Astrocyte of the spinal cord (primary cell): ENCODE results near the gene PPDPF.

Experiments
- DNase-seq: peaks from one replicate; pipeline ENCODE4 v3.0.0; 2011; ENCODE audit warnings: low read depth, low spot score
- H3K4me3 ChIP-seq: 2 replicates; pipeline ENCODE4 v1.5.1; 2011; ENCODE audit warnings: low read depth, mild to moderate bottlenecking, low read length, moderate library complexity
- in situ Hi-C: cut with HindIII; loops from 2 replicates; pipeline ENCODE4 v1.10.0; 2017; ENCODE audit warnings: low sequenced_read_pairs
- TF ChIP-seq, protein P1 (sequence below): IDR thresholded peaks from 2 replicates; pipeline ENCODE4 v1.5.1; 2012; ENCODE audit warnings: low read depth, mild to moderate bottlenecking, low read length, inconsistent platforms

Gene PPDPF

DNA sequence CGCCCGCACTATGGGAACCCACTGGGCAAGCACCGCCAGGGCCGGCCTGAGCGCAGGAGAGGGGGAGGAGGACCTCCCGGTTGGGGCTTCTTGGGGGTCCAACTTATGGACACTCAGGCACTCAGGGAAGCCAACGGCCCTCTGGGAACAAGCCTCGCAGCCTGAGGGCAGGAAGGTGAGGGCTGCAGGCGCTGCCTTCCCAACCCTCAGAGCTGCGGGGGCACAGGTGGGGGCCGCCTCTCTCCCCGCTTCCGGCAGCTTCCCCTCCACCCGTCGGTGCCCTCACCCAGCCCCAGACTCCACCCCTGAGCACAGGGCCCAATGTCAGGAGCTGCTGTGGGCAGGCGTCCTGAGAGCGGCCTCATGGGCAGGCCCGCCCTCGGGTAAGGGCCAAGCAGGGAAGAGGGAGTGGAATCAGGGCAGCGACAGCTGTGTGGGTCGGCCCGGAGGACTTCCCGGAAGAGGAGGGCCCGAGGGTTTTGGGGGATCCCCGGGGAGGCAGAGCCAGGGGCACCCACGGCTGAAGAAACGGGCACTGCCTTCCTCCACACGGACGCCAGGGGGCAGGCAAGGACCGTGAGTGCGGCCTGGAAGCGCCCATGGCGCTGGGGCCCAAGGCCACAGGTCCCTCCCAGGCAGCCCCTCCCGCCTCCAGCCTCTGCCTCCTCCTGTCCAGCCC lies 17.1 kb downstream of the PPDPF start:
- peak; percentile 80 for DNase-seq
- H3K4me3 ChIP-seq: peak overlapping the region; percentile 21
- TF ChIP-seq, protein P1, sequence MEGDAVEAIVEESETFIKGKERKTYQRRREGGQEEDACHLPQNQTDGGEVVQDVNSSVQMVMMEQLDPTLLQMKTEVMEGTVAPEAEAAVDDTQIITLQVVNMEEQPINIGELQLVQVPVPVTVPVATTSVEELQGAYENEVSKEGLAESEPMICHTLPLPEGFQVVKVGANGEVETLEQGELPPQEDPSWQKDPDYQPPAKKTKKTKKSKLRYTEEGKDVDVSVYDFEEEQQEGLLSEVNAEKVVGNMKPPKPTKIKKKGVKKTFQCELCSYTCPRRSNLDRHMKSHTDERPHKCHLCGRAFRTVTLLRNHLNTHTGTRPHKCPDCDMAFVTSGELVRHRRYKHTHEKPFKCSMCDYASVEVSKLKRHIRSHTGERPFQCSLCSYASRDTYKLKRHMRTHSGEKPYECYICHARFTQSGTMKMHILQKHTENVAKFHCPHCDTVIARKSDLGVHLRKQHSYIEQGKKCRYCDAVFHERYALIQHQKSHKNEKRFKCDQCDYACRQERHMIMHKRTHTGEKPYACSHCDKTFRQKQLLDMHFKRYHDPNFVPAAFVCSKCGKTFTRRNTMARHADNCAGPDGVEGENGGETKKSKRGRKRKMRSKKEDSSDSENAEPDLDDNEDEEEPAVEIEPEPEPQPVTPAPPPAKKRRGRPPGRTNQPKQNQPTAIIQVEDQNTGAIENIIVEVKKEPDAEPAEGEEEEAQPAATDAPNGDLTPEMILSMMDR: peak; percentile 95
- in situ Hi-C loops: no loop called here

DNA sequence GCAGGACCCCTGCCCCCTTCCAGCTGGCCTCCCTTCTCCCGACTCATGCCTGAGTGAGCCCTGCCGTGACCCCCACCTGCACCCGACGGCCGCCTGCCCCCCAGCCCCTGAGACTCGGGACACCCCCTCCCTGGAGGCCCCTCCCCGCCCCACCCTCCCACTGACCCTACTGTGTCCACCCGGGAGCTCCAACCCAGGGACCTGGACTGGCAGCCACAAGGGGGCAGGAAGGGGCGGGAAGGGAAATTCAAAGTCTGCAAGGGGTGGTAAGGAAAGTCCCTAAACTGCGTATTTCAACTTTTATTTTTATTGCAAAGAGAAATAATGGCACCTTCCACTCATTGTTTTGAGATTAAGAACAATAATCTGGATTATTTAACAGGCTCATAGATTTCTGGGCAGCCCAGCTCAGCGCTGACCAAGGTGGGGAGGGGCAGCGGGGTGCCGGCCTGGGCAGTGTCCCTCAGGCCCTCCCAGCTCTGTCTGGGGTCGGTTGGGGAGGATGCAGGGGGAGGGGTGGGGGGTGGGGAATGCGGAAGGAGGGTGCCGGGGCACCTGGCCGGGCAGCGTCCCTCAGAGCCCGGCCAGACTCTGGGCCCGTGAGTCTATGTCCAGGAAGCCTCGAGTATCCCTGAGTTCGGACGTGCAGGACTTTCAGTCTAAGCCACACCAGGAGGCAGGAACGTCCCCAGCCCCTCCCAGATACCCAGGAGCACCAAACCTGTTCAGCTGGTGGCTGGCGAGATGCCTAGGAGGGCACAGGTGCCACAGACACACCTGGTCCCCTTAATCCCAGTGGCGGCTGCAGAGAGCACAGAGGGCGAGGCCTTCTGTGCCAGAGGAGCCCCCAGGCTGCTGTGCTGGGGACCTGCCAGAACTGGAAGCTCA lies 17.9 kb downstream of the PPDPF start:
- TF ChIP-seq, protein P1: no peak
- in situ Hi-C loops: no loop called here
- H3K4me3 ChIP-seq: peak overlapping the region; percentile 21
- no peak for DNase-seq

DNA sequence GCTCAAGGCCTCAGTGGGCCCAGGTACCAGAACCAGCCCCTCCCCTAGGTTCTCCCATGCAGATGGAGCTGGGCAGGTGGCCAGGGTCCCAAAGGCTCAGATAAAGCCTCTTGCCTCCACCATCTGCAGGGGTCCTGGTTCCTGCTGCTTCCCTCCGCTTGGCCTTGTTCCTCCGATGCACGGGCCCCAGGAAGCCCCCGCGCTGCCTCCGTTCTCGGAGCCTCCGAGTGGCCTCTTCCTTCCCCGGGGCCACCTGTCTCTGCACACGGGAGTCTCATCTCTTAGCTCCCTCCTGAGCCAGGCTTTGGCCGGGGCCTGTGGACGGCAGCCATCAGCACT lies 18.5 kb downstream of the PPDPF start:
- no peak for DNase-seq
- in situ Hi-C loops: no loop called here
- no peak overlapping the region for H3K4me3 ChIP-seq
- TF ChIP-seq, protein P1: no peak

DNA sequence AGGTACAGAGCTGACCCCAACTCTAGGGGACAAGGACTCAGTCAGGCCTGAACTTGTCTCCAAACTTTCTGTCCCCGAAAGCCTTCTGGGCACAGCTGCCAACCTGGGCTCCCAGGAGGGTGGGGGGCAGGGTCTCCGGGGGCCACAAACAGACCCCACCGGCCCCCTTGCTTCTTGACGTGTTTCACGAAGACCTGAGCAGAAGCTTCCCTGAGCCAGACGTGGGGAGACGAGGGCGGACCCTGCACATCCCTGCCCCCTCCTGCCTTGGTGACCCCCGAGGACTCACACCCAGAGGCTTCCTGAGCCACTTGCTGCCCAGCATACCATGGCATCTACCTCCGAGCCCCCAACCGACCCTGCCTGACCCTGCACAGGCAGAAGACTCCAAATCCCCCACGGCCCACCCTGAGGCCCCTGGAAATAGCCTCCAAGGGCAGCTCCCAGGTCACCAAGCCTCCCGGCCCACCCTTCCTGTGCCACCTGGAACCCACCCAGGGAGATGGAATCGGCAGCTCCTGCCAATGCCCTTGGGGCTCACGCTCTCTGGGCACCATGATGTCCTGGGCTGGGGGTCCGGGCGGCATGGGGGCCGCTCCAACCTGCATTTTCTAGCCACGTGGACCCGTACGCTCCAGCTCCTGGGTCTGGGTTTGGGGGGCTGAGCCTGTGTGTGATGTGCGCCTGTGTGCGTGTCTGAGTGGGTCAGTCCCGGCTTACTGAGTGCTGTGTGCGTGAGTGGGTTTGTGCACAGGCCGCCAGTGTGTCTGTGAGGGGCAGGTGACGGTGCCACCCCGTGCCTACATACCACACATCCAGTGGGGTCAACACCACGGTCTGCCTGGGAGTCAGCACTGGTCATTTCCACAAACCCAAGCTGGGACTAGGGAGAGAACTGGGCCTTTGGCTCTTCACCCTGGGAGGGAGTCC lies 19.1 kb downstream of the PPDPF start:
- no peak for DNase-seq
- TF ChIP-seq, protein P1: no peak
- in situ Hi-C loops: no loop called here
- H3K4me3 ChIP-seq: no peak overlapping the region

DNA sequence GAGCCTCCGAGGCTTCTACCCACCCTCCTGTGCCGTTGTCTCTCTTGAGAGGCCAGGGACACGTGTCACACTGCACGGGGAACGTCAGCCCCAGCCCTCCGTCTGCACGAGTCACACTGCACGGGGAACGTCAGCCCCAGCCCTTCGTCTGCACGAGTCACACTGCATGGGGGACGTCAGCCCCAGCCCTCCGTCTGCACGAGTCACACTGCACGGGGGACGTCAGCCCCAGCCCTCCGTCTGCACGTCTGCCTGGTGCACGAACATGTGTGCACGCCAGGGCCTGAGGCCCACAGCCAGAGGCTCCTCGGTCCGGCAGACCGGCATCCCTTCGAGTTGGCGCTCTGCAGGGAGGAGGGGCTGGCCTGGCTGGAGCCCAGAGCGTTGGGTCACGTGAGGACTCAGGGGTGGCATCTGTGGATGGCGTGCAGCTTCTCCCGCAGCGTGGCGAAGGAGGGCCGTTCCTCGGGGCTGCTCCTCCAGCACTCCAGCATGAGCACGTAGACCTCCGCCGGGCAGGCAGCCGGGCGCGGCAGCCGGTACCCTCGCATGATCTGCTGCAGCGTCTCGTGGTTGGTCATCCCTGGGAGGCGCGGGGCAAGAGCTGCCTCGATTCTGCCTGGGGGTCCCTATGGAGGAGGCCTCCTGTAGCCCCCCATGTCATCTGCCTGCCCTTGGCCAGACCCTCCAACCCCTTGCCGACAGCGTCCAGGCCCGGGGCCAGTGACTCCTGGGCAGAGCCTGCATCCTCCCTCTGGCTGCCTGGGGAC lies 20.0 kb downstream of the PPDPF start:
- TF ChIP-seq, protein P1: no peak
- in situ Hi-C loops: no loop called here
- DNase-seq: no peak
- no peak overlapping the region for H3K4me3 ChIP-seq
